Mucosa of gallbladder (tissue), 1 donor: ENCODE measurements around the gene SRGAP1. TPM values are rescaled to one million over a fixed set of nuclear protein-coding genes. Genes with fewer than 3 reads are reported as not detected.
"Not testable (repeated sequence)": the region's sequence is repeated elsewhere in the genome, so short reads cannot be mapped to it uniquely, and the experiment has no call there.

Experiments
- DNase-seq: peaks from one replicate; pipeline ENCODE4 v3.0.0-alpha.2; 2020; ENCODE audit warnings: low spot score
- total RNA-seq: library from RNA; stranded (reverse); gene quantifications from one replicate; pipeline ENCODE4 v1.2.1, GENCODE V29; 2021
- donor health status: DM: no; HTN: no; CAD: no.

Gene SRGAP1
- total RNA-seq, 1 donor from 2014 or later, result 13.5 TPM

- DNase-seq, result no peak
These were observed 277.7 kb downstream of the SRGAP1 start for GRCh38 chr12:64122154-64122553.

DNA sequence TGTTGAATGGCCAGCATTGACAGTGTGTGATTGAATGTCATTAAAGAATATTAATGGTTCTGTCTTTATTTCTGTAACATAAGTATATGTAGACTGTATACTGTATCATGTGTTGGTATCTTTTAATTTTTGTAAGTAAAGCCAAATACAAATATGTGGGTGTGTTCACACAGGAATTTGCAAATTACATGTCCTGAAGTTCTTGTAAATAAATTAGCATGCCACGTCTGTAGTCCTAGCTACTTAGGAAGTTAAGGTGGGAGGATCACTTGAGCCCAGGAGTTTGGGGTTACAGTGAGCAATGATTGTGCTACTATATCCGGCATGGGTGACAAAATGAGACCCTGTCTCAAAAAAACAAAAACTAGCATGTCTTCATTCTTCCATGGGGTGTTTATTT, 278.5 kb downstream of the SRGAP1 start:
- DNase-seq, result no peak

- no peak for DNase-seq
These were observed 278.9 kb downstream of the SRGAP1 start for GRCh38 chr12:64123448-64123847.

GRCh38 chr12:64124511-64125197, 280.2 kb downstream of the SRGAP1 start:
- no peak for DNase-seq

- DNase-seq, result no peak
These were observed 281.4 kb downstream of the SRGAP1 start for GRCh38 chr12:64125913-64126312.

GRCh38 chr12:64127811-64128210, 283.3 kb downstream of the SRGAP1 start:
- DNase-seq, result no peak

DNA sequence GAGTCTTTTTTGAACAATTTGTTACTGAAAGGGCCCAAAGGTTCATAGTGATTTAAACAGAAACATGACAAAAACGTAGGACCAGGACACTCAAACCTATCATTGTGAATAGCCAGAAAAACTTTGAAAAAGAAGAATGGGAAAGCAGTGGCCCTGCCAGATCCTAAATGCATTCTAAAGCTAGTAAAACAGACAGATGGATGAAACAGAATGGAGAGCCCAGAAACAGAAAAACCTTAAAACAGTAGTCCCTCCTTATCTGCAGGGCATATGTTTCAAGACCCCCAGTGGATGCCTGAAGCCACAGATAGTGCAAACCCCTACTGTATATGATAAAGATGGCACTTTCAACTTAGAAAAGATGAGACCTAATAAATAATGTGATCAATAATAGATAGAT, 283.9 kb downstream of the SRGAP1 start:
- DNase-seq, result no peak

- not testable (repeated sequence) for DNase-seq
These were observed 286.0 kb downstream of the SRGAP1 start for GRCh38 chr12:64130476-64130875.

DNA sequence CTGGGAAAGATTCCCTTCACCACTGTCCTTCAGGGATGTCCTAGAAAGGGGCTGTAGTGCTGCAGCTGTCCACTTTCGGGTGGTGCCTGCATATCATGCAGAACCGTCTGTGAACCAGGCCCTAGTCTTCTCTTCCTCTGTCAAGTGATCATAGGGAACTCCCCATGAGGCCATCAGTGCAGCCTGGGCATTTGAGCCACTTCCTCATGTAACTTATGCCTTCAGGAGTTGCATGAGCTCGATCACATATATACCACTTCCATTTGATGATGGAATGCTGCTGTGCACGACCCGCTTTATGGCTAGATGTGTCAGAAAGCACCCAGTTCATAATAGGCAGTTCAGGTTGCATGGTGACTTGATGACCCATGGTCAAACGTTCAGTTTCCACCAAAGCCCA, 287.0 kb downstream of the SRGAP1 start:
- DNase-seq, result not testable (repeated sequence)

DNA sequence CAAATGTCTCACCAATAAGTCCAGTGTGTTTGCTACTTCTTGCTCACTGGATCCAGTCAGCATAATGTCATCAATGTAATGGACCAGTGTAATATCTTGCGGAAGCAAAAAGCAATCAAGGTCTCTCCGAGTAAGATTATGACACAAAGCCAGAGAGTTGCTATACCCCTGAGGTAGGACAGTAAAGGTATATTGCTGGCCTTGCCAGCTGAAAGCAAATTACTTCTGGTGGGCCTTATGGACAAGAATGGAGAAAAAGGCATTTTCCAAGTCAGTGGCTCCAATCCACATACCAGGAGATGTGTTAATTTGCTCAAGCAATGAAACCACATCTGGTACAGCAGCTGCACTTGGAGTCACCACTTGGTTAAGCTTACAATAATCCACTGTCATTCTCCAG, 288.2 kb downstream of the SRGAP1 start:
- DNase-seq, result not testable (repeated sequence)

GRCh38 chr12:64137117-64137516, 292.6 kb downstream of the SRGAP1 start:
- DNase-seq, result no peak

GRCh38 chr12:64139021-64139420, 294.5 kb downstream of the SRGAP1 start:
- no peak for DNase-seq

GRCh38 chr12:64142382-64142781, 297.9 kb downstream of the SRGAP1 start:
- no peak for DNase-seq

DNA sequence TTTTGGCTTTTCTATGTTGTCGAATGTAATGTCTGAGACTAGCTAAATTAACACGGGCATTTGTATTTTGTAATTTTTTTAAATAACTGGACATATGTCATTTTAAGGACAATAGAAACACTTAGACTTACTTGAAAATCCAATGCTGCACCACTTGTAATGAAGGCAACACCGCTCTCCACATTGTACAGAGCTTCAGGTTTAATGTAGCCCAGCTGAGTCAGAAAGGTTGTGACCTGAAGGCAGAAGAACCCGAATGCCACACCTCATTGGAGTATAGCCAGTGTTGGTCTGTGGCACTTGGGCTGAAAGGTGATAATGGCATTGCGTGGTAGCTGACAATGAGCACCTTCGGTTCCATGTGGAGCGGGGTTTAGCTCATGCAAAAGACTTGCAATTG, 298.3 kb downstream of the SRGAP1 start:
- no peak for DNase-seq

- DNase-seq, result no peak
These were observed 300.7 kb downstream of the SRGAP1 start for GRCh38 chr12:64145226-64145625.

DNA sequence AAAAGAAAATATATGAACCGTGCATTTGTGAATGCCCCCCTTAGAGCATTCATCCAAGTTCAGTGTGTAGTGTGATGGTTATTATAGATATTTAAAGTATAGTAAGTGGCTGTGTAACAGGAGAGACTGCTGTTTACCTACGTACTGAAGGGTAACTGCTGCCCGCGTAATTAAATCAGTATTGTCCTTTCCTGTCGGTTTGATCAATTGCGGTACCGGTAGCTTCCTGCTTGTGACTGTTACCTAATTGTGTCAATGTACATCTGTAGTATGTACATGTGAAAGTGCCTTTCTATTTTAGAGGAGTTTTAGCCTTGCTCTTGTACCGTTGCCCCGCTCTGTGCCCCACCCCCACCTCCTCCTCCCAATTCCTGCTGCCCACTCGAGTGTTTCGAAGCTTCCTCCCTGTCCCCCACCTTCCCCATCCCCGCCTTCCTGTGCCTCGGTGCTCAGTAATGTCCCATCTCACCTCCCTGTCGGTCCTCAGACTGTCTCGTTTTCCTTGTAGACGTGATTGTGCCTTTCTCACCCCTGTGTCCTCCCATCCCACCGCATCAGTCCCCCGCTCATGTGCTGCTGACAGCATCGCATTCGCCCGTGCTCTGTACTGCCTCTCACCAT, 302.6 kb downstream of the SRGAP1 start:
- DNase-seq, result no peak

GRCh38 chr12:64147875-64148274, 303.4 kb downstream of the SRGAP1 start:
- DNase-seq, result no peak

DNA sequence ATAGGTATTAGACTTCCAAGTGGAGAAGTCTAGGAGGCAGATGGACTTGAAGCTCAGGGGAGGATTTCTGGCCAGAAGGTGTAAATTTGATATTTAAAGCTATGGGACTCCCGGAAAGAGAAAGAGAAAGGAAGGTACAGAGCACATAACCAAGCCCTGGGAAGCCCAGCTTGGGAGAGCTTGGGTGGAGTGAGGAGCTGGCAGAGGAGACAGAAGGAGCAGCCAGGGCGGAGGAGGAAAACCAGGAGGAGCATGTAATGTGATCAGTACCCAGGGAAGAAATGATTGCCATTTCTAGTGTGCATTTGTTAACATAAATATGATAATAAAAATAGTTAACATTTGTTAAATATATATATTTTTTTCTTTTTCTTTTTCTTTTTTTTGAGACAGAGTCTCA, 310.2 kb downstream of the SRGAP1 start:
- DNase-seq, result no peak

- no peak for DNase-seq
These were observed 312.6 kb downstream of the SRGAP1 start for GRCh38 chr12:64157110-64157509.

DNA sequence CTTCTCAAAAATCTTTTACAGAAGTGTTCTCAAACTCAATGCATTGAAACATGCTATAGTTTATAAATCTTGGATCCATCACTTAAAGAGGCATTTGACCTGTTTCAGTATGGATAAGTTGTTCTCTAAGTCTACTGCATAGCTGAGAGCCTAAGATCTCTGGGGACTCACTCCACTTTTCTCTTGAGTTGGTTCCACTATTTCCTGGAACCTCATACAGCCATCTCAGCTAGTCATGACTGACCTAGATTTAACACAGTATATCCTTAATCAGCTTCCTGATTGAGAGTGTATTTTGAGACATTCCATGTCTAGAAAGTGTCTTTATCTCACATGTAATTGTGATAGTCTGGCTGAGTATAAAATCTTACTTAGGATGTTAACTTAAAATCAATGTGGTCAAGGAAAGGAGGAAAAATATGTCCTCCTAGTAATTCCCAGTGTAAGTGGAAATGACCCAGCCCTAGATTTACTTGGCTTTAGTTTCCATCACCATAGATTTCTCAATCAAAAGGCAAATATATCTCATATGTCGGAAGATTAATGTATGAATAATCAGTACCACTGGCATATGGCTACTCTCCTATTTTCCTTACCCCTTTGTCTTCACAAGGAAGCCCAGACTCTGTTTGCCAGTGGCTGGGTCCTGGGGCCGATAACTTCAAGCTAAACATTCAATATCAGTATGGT, 315.7 kb downstream of the SRGAP1 start:
- DNase-seq, result no peak

DNA sequence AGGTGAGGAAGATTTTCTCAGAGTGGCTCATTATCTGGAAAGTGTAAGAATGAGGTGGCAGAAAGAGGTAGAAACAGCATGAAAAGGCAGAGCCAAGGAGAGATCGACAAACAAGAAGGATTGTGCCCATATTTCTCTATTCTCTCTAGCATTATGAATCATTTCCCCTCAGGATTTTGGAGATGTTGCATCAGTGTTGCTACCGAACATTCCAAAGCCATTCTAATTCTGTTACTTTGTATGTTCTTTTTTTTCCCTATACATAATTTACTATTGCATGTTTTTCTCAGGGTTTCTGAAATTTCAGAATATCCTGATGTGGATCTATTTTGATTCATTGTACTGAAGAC, 316.2 kb downstream of the SRGAP1 start:
- DNase-seq, result no peak

- not testable (repeated sequence) for DNase-seq
These were observed 322.1 kb downstream of the SRGAP1 start for GRCh38 chr12:64166606-64167005.

GRCh38 chr12:64167041-64167440, 322.5 kb downstream of the SRGAP1 start:
- DNase-seq, result not testable (repeated sequence)
